HG03520 (cell line): ENCODE results near the gene ZBED4.

Source experiments
- ATAC-seq: cut with Tn5 transposase; IDR thresholded peaks from one replicate; pipeline ENCODE4 v1.9.1; 2021; ENCODE audit warnings: mild to moderate bottlenecking, moderate library complexity; ENCODE audit not compliant: unreplicated experiment

Gene ZBED4

DNA sequence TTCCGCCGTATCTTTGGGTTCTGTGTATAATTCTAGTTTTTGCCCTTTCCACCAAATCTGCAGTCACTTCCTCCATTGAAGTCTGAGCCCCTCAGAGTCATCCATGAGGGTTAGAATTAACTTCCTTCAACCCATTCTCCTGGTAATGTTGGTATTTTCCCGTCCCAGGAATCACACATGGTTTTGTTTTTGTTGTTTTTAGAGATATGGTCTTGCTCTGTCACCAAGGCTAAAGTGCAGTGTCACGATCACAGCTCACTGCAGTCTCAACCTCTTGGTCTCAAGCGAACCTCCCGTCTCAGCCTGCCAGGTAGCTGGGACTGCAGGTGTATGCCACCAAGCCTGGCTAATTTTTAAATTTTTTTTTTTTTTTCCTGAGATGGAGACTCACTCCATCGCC is 18.7 kb downstream of the ZBED4 start:
- no peak for ATAC-seq

DNA sequence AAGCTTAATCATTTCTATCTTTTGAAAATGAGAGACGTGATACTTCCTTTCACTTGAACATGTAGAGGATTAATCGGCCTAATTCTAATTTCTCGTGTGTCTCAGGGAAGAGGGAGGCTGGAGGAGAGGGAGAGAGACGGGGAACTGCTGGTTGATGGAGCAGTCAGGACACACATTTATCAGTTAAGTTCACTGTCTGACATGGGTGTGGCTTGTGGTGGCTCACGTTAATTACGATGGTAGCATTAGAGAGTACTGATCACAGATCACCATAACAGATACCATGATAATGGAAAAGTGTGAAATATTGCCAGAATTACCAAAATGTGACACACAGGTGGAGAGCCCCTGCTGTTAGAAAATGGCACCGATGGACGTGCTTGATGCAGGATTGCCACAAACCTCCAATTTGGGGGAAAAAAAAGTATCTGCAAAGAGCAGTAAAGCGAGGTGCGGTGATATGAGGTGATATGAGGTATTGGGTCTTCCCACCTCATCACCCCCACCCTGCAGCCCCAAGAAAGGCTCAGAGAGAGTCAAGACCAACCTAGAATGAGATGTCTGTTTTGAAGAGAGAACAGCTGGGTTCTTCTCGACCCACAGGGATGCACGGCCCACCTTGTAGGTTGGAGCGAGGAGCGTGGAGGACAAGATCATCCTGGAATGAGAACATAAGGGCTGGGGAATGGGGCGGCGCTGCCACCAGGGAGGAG is 19.7 kb downstream of the ZBED4 start:
- ATAC-seq = no peak

DNA sequence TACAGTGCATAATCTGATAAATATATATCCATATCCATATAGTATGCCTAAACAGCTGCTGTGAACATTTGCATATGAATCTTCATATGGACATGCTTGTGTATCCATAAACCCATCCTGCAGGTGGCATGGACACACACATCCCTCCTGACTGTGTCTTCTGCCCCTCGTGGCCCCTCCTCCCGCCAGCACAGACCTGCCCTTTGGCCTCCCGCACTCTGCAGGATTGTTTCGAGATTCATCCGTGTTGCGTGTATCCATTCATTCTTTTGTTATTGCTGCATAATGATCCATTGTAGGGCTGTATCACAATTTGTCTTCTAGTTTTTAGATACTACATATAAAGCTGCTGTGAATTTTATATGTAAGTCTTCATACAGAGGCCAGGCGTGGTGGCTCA is 24.0 kb downstream of the ZBED4 start:
- no peak for ATAC-seq

DNA sequence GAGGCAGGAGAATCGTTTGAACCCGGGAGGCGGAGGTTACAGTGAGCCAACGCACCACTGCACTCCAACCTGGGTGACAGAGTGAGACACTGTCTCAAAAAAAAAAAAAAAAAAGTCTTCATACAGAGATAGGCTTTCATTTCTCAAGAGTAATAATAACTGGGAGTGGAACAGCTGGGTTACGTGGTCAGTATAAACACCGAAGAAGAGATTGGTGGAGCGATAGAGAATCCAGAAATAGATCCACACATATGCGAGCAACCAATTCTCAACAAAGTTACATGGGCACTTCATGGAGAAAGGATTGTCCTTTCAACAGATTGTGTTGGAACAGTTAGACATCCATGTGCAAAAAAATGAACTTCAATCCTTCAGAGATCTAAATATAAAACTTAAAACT is 24.6 kb downstream of the ZBED4 start:
- no peak for ATAC-seq

DNA sequence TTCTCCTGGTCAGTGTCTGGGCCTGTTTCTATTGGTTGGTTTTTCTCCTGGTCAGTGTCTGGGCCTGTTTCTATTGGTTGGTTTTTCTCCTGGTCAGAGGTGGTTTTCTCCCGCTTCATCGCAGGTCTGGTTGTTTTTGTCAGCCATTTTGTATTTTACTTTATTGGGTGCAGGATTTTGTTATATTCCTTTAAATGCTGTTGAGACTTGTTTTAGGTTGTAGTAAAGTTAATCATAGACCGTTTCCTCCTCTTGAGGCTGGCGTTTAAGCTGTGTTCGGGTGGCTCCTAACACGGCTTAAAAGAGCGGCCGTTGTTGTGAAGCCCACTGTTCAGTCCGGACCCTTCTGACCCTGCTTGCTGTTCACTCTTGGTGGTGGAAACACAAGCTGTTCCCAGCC is 26.2 kb downstream of the ZBED4 start:
- ATAC-seq = no peak

DNA sequence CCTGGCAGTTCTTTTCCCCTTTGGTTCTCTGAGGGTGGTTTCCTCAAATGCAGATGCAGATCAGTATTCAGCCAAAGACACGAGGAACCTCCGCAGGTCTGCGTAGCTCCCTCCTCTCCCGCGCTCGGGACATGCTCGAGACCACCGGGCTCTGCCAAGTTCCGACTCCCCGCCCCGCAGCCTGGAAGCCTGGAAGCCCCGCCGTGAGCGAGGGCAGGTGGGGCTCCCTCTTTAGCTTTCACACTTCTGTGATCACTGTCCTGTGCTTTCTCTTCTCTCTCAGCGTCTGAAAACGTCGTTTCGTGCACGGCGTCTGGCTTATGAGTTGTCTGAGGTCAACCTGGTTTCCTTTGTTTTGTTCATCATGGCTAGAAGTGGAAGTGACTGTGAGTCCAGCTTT is 26.6 kb downstream of the ZBED4 start:
- no peak for ATAC-seq

DNA sequence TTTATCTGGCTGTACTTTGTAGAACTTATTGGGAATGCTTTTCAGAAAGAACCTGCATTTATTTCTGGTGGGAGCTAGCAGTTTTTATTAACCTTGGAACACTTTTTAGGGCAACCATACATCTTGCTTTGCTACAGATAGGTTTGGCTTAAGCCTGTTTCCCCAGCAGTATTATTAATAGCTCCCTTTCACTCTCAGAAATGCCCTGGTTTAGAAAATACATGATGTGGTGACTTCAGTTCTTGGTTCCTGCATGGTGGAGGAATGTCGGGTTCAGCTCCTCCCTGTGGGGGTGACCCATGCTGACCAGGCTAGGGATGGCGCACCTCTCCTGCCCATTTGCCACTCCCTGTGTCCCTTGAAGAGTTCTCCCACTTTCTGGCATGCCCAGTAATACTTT is 28.2 kb downstream of the ZBED4 start:
- no peak for ATAC-seq

DNA sequence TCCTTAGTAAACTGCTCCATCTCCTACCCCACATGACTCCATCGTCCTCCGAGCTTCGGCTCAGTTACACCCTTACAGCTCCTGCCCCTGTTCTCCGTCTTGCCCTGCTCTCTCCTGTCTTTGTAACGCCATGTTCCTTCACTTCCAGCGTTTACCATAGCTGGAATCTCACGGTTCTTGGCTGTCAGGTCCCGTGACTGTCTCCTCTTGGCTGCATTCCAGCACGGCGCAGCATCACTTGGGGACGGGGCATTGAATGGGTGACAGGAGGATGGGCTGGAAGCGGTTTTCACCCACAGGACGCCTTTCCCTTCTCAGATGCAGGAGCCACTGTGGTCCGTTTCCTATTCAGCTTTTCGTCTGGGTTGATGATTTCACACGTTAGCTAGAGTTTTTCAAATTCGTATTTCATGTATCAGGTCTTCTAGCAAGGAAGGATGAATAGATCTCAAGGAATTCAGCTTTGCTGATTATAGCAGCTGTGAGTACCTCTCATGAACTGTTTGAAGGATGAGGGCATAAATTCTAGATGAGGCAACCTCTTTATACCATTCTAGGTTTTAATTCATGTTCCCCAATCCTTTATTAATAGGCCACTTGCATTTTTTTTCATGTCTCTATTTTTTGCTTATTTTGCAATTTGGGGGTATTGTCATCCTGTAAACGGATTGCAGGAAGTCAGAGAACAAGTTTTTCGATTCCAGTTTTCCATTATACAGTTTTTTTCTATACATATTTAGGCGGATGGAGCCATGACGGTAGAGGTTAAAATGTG is 29.1 kb downstream of the ZBED4 start:
- no peak for ATAC-seq

DNA sequence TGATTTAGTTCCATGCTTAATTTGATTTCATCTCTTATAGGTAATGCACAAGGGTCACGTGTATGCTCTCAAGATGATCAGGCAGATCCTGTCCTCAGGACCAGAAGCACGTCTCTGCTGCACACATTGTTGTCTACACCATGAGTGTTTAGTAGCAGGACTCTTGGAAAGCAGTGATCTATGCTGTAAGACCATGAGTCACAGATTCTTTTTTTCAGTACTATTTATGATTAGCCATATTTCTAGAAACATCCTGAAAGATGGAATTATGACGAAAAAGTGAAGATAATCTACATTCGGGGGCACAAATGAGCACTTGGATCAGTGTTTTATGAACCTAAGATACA is 29.6 kb downstream of the ZBED4 start:
- ATAC-seq = no peak

DNA sequence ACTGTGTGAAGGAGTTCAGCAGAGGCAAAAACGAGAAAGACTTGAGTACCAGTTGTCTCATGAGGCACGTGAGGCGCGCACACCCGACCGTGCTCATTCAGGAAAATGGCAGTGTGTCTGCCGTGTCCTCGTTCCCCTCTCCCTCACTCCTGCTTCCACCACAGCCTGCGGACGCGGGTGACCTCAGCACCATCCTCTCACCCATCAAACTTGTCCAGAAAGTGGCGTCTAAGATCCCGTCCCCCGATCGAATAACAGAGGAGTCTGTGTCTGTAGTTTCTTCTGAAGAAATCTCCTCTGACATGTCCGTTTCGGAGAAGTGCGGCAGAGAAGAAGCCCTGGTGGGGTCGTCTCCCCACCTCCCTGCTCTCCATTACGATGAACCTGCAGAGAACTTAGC is 30.4 kb downstream of the ZBED4 start:
- no peak for ATAC-seq

DNA sequence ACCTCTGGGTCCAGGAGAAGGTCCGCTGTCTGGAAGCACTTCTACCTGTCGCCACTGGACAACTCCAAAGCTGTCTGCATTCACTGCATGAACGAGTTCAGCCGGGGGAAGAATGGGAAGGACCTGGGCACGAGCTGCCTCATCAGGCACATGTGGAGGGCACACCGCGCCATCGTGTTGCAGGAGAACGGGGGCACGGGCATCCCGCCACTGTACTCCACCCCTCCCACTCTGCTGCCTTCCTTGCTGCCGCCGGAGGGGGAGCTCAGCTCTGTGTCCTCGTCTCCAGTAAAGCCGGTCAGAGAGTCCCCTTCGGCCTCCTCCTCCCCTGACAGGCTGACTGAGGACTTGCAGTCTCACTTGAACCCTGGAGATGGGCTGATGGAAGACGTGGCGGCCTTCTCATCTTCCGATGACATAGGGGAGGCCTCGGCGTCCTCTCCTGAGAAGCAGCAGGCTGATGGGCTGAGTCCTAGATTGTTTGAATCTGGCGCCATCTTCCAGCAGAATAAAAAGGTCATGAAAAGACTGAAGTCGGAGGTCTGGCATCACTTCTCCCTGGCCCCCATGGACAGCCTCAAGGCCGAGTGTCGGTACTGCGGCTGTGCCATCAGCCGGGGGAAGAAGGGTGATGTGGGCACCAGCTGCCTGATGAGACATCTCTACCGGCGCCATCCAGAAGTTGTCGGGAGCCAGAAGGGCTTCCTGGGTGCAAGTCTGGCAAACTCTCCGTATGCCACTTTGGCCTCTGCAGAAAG is 31.0 kb downstream of the ZBED4 start:
- no peak for ATAC-seq

DNA sequence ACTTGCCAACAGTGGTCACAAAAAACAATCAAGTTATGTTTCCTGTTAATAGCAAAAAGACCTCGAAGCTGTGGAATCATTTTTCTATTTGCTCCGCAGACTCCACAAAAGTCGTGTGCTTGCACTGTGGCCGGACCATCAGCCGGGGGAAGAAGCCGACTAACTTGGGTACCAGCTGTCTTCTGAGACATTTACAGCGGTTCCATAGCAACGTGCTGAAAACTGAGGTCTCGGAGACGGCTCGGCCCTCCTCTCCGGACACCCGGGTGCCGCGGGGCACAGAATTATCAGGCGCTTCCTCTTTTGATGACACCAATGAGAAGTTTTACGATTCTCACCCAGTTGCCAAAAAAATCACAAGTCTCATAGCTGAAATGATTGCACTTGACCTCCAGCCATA is 31.6 kb downstream of the ZBED4 start:
- ATAC-seq = no peak

DNA sequence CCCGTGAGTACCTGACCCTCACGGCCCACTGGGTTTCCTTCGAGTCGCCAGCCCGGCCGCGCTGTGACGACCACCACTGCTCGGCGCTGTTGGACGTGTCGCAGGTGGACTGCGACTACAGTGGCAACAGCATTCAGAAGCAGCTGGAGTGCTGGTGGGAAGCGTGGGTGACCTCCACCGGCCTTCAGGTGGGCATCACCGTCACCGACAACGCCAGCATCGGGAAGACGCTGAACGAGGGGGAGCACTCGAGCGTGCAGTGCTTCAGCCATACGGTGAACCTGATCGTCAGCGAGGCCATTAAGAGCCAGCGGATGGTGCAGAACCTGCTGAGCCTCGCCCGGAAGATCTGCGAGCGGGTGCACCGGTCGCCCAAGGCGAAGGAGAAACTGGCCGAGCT is 32.2 kb downstream of the ZBED4 start:
- ATAC-seq = no peak

DNA sequence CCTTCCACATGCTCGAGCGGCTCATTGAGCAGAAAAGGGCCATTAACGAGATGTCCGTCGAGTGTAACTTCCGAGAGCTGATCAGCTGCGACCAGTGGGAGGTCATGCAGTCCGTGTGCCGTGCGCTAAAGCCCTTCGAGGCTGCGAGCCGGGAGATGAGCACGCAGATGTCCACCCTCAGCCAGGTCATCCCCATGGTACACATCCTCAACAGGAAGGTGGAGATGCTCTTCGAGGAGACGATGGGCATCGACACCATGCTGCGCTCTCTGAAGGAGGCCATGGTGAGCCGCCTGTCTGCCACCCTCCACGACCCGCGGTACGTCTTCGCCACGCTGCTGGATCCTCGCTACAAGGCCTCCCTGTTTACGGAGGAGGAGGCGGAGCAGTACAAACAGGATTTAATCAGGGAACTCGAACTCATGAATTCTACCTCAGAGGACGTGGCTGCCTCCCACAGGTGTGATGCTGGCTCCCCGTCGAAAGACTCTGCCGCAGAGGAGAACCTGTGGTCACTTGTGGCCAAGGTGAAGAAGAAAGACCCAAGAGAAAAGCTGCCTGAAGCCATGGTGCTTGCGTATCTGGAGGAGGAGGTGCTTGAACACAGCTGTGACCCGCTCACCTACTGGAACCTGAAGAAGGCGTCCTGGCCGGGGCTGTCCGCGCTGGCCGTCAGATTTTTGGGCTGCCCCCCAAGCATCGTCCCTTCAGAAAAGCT is 32.9 kb downstream of the ZBED4 start:
- ATAC-seq = no peak

DNA sequence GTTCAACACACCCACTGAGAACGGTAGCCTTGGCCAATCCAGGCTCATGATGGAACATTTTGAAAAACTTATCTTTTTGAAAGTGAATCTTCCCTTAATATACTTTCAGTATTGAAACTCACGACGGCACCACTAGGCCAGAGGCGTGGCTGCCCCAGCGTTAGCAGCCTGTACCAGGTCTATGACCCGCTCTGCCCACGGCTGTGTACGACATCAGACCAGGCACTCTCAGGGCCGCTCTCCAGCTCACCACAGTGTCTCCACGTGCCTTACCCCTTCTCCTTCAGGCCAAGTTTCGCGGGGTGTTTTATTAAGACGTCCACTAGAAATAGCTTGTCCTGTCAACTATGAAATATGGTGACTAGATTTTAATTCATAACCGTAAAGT is 33.4 kb downstream of the ZBED4 start:
- ATAC-seq = no peak

DNA sequence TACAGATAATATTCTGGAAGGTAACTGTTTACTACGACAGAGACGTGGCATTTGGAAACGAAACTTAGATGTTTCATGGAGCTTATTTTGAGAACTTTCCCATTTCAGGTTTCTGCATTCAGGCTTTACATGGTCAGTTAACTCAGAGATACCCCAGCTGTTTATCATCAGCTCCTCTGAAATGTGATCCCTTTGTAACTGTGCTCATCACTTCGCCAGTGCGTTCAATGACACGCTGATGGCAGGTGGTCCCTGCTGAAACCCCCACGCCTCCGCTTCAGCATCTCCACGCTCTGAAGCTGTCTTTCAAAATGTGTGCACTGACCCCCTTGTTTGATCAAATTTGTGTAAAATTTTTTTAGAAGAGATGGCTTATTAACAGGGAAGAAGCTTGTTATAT is 34.1 kb downstream of the ZBED4 start:
- ATAC-seq = no peak

DNA sequence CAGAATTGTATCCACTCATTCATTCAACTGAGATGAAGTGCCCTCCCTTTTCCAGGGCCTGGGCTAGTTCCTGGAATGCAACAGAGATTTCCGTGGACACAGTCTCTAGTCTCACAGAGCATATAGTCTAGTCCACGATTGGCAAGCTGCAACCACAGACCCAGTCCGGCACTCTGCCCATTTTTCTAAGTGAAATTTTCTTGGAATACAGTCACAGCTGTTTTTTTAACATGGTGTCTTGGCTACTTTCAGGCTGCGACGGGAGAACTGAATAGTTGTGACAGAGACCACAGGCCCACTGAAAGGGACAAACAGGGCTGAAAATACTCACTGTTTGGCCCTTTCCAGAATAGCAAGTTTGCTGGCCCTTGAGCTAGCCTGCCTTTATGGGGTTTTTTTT is 35.4 kb downstream of the ZBED4 start:
- no peak for ATAC-seq

DNA sequence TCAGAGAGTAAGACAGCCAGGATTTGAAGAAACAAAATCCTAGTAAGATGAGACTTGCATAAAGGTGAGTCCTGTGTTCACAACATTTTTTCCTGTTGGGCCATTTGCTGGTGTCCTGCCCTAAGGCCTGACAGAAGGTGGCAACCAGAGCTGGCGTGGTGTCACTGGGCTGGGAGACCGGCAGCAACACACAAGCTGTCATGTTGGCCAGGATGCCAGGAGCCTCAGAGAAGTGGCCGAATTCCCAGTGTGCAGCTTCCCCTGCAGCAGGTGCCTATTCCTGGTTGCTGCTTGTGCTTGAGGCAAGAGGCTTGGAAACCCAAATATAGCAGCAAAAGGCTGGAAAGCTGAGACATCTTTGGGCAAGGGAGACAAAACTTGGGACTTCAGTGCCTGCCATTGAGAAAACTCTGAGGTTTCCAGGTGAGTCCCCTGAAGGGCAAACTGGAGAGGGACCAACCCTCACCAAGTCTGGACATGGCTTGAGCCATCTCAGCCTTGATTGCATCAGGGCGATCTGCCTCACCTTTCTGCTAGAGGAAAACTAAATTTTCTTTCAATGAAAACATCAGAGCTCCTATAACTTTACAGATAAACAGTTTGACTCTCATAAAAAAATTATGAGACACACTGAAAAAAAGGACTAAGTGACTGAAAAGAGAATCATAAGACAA is 38.7 kb downstream of the ZBED4 start:
- no peak for ATAC-seq

DNA sequence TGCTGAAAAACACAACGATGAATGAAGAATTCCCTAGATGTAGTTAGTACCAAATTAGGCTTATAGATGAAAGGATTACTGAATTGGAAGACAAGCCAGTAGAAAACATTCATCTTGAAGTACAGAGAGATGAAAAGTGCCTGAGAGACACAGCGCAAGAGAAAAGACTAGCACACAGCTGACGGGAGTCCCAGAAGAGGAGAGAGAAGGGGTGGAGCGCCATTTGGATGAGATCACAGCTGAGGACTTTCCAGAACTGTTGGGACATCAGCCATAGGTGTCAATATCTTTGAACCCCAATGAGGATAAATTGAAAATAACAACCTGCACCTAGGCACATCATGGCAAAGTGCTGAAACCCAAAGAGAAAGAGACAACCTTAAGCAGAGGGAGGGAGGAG is 39.4 kb downstream of the ZBED4 start:
- no peak for ATAC-seq

DNA sequence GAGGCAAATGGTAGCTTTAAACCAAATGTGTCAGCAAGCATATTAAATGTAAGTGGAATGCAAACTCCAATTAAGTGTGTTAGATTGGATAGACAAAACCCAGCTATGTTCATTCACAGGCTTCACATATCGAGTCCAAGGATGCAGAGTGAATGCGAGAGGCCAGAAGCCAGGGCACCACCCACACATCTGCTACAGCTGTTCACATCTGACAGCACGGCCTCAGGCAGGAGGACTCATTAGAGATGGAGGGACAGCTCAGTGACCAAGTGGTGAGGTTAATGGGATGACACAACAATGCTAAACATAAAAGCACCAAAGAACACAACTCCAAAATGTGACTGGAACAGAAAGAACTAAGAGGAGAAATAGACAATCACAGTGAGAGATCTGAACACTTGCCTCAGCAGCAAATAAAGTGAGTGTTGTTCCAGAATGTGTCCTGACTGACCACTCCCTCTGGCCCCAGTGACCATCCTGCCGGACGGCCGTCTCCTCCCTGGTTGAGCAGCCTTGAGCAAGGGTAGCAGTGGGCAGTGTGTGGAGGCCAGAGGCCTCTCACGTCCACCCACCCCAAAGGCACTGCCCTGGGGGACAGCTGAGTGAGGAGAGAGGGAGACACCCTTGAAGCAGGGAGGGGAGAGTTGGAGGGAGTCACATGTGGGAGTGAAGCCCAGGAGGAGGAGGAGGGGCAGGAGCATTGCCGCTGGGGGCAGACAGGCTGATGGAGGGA is 40.8 kb downstream of the ZBED4 start:
- no peak for ATAC-seq
